DLD1 (cell line): ENCODE measurements around the gene ILDR1.

Experiments used
- in situ Hi-C: cut with HindIII; loops from 2 replicates; pipeline ENCODE4 v1.10.0; 2017; ENCODE audit warnings: low sequenced_read_pairs

The ILDR1 gene

GRCh38 chr3:122019493-122019892, 2.6 kb downstream of the ILDR1 start:
- in situ Hi-C loops, result no loop called here

GRCh38 chr3:122014741-122015140, 7.3 kb downstream of the ILDR1 start:
- in situ Hi-C loops, result no loop called here

GRCh38 chr3:122013448-122013925, 8.6 kb downstream of the ILDR1 start:
- in situ Hi-C loops, result no loop called here

- in situ Hi-C loops, result no loop called here
These were observed 9.2 kb downstream of the ILDR1 start for GRCh38 chr3:122012821-122013220.

DNA sequence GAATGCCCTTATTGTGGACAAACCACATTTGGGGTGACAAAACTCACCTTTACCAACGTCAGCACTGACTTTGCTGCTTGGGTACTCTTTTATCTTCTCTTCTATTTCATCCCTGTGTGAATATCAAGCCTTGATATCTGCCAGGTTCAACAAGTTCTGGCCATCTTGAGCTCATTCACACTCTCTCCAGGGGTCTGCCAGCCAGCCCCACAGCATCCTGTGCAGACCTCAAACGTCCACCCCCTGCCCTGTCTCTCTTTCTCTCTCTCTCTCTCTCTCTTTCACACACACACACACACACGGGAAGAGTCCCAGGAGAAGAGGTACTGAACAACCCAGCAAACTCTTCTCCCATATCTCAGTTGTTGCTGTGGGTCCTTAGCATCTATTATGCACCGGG, 10.7 kb downstream of the ILDR1 start:
- in situ Hi-C loops, result no loop called here

- in situ Hi-C loops, result no loop called here
These were observed 11.5 kb downstream of the ILDR1 start for GRCh38 chr3:122010506-122010905.

DNA sequence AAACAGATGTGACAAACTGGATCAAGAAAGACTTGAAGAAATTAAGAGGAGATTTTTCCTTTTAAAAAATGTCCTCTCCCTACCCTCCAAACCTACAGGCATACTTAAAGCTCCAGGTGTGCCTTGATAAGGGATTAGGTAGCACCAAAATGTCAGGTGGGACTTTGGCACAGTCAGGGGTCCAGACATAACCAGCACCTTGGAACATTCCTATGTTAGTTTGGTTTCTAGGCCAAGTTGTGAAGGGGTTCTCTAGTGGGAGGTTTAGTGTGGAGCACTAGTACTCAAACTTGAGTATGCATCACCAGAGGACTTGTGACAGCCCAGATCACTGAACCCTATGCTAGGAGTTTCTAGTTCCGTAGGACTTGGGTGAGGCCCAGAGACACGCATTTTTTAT, 13.9 kb downstream of the ILDR1 start:
- in situ Hi-C loops, result no loop called here

GRCh38 chr3:122006267-122006666, 15.8 kb downstream of the ILDR1 start:
- in situ Hi-C loops, result no loop called here

DNA sequence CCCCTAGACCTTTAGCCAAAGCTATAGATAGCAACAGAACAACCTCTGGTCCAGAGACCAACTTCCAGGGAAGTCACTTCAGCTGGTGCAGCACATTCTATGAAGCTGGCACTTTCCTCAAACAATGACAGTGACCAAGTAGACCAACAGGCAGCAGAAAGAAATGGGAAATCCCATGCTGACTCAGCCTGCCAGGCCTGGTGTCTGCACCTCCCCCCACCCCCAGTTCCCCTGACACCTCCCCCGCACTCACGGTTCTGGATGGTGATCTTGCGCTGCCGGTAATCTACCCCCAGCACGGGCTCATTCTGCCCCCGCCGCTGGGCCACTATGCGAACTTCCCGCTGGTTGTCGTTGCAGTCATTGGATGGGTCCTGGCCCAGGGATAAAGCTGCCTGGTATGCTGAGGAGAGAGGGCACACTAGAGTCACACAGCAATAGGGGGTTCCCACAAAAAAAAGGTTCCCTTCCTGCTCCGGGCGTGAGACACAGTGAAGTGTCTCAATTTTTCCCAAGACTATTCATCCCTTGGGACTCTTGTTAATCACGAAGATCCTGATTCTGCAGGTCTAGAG, 17.0 kb downstream of the ILDR1 start:
- in situ Hi-C loops, result no loop called here

- in situ Hi-C loops, result no loop called here
These were observed 17.9 kb downstream of the ILDR1 start for GRCh38 chr3:122004107-122004506.

DNA sequence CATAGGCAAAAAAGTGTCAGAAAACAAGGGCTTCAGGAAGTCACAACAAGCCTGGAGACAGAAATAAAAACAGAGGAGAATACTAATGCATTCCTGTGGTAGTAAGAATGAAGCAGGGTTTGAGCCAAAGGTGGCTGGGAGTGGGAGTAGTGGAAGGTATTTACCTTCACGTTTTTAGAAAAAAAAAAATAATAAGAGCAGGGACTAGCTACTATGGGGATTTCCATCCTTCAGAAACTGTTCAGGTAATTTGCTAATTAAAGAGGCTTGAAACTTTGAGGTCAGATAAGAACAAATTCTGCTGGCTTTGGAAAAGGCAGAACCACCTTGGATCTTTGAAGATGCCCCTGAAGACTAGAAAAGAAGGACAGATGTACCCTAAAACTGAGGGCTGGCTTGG, 18.4 kb downstream of the ILDR1 start:
- in situ Hi-C loops, result no loop called here

DNA sequence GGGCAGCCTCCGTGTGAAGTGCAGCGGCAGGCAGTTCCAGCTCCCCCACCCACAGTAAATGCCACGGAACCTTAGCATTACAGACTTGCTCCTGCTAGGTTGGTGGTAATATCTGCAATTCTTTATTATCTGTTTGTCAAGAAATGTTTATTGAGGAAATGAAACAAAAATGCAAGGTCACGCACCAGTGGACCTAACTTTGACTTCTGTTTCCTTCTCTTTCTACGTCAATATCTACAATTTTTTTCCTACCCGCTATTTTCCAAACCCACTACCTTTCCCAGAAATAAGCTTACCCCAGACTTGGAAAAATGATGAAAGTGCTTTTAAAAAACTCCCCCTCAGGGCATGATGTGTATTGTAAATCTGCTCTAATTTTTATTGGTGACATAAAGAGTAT, 18.9 kb downstream of the ILDR1 start:
- in situ Hi-C loops, result no loop called here

GRCh38 chr3:122002611-122003010, 19.4 kb downstream of the ILDR1 start:
- in situ Hi-C loops, result no loop called here

DNA sequence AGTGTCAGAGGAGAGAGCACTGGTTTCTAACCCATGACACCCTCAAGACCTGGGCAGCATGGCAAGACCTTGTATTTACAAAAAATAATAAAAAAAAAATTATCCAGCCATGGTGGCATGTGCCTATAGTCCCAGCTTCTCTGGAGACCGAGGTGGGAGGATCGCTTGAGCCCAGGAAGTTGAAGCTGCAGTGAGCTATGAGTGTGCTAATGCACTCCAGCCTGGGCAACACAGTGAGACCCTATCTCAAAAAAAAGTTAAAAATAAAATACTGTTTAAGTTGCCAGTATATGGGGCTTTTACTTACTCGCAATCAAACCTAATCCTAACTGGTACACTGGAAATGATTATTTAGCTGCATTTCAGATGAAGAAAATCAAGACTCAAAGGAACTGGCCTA, 20.2 kb downstream of the ILDR1 start:
- in situ Hi-C loops, result no loop called here

DNA sequence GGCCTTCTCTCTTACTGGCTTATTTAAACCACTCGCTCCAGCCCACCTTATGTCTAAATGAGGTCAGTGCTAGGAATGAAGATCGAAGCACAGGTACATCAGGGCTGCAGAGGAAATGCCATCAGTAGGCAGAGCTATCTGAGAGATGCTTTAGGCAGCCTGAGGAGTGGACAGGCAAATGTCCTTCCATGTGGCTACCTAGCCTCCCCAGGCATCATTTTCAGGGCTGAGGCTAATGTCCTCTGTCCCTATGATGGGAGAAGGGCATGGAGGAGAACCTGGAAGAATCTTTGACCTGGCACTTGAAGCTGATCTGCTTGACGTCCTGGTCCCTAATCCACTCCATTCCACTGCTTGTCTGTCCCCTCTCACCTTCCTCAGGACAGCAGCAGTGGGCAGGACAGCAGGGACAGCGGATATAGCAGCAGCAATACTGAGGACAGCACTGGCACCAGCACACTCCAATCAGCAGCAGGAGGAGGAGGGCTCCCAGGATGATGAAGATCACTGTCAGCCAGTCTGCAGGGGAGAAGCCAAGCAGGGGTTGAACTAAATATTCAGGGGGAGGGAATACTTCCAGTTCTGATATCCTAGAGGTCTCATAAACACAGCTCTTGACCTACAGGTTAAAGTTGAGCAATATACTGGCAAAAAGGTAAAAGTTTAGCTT, 21.0 kb downstream of the ILDR1 start:
- in situ Hi-C loops, result no loop called here

DNA sequence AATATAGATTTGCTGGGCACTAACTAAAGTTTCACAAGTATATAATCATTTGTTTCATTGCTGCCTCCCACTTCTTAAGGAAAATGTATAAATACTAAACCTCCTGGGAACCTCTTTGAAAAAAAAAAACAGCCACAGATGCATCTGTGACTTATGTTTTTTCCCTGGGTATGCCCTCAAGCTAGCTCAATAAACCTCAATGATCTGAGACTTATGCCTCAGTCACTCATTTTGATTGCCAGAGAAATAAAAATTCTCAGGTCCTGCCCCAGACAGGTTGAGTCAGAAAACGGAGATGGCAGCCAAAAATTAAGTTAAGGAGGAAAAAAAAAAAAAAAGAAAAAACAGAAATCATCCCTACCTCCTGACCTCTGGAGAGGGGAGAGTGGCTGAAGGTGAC, 22.1 kb downstream of the ILDR1 start:
- in situ Hi-C loops, result no loop called here

DNA sequence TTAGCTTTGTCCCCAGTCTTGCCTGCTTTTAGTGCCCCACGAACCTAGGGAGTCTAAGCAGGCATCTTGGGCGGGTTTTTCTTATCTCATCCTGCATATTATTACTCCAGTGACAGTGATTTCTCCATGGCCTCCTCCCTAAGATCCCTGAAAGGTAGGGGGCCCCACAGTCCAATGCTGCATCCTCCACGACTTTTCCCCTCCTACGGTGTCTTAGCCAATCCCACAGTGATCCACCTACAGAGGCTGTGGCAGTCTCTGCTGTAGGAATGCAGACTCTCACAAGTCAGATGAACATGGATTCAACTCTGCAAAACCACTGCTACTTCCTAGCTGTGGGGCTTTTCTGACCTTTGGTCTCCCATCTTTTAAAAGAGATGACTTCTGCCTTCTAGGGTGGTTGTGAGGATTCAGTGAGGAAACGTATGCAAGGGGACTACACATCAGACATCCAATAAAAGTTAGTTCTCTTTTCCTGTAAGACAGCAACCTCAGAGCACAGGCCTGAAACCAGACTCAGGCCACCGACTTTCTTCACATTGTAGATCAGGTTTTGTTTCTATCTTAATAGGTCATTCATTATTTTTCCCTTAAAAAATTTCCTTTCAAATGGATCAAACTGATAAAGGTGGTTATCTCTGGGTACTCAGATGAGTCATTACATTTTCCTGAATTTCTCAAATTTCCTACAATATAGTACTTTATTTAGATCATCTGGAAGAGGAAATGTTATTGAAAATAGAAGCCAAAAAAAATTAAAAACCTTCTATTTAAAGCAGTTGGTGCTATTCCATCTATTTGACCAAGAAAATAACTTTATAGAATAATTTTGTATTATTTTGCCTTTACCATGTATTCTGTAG, 23.2 kb downstream of the ILDR1 start:
- in situ Hi-C loops, result no loop called here

DNA sequence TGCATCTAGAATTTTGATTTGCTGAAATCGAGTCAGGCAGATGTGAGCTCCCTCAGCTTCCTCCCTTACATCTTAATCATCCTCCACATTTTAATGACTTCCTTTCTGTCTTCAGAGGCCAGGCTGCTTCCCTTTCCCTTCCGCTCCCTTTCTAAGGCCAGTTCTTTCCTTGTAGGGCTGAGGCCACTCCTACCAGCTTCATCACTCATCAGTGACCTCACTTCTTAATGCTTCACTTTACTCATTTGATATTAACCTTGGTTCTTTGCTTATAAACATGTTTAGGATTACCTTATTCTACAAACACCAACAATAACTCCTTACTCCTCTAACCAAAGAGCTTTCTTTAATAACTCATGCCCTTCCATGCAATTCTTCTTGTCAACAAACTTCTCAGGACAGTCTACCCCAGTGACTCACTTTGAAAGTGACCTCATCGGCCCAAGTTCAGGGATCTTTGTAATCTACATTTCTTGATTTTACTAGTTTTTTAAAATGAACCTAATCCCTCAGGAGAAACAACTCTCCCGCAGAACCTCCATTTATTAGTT, 23.9 kb downstream of the ILDR1 start:
- in situ Hi-C loops, result no loop called here

- in situ Hi-C loops, result no loop called here
These were observed 24.7 kb downstream of the ILDR1 start for GRCh38 chr3:121997372-121997771.

- in situ Hi-C loops, result no loop called here
These were observed 25.6 kb downstream of the ILDR1 start for GRCh38 chr3:121996441-121996840.
